DOHH2 (cell line): ENCODE data around the gene HOXA13.

Source experiments
- H3F3A ChIP-seq: fragments of 200-600 bp; sonication (generic), shearing (Covaris generic); 2 replicates; pipeline ENCODE4 v1.6.0; 2016; ENCODE audit warnings: antibody characterized with exemption, mild to moderate bottlenecking; ENCODE audit not compliant: control insufficient read depth, insufficient read depth
- H3K27ac ChIP-seq: fragments of 200-600 bp; sonication (generic); 2 replicates; pipeline ENCODE4 v1.5.1; 2014; ENCODE audit warnings: low read depth, mild to moderate bottlenecking, low read length, moderate library complexity
- H3K27me3 ChIP-seq: fragments of 200-600 bp; sonication (generic); 2 replicates; pipeline ENCODE4 v1.6.1; 2014; ENCODE audit warnings: mild to moderate bottlenecking, low read length, mixed read lengths; ENCODE audit not compliant: control insufficient read depth
- H3K36me3 ChIP-seq: fragments of 200-600 bp; sonication (generic); 2 replicates; pipeline ENCODE4 v1.6.1; 2014; ENCODE audit warnings: mild to moderate bottlenecking, low read length, moderate library complexity, mixed read lengths; ENCODE audit not compliant: control insufficient read depth
- H3K4me1 ChIP-seq: fragments of 200-600 bp; sonication (generic); 2 replicates; pipeline ENCODE4 v1.6.1; 2014; ENCODE audit warnings: mild to moderate bottlenecking, low read length, mixed read lengths; ENCODE audit not compliant: control insufficient read depth
- H3K4me2 ChIP-seq: fragments of 200-600 bp; sonication (generic); 2 replicates; pipeline ENCODE4 v1.6.0; 2014; ENCODE audit warnings: mild to moderate bottlenecking, low read length, moderate library complexity
- H3K4me3 ChIP-seq: fragments of 200-600 bp; sonication (generic); 2 replicates; pipeline ENCODE4 v1.5.1; 2014; ENCODE audit warnings: mild to moderate bottlenecking, low read length, mixed read lengths
- H3K79me2 ChIP-seq: fragments of 200-600 bp; sonication (generic); 2 replicates; pipeline ENCODE4 v1.6.1; 2014; ENCODE audit warnings: mild to moderate bottlenecking, low read length, mixed read lengths; ENCODE audit not compliant: control insufficient read depth
- H3K9me2 ChIP-seq: fragments of 200-600 bp; sonication (generic); replicated peaks from 2 replicates; pipeline ENCODE4 v1.6.1; 2014; ENCODE audit warnings: mild to moderate bottlenecking, low read length, mixed read lengths; ENCODE audit not compliant: control insufficient read depth
- H3K9me3 ChIP-seq: fragments of 200-600 bp; sonication (generic); 2 replicates; pipeline ENCODE4 v1.6.1; 2014; ENCODE audit warnings: antibody characterized with exemption, low read length, mixed read lengths; ENCODE audit not compliant: control insufficient read depth, insufficient read depth
- H4K20me1 ChIP-seq: fragments of 200-600 bp; sonication (generic); 2 replicates; pipeline ENCODE4 v1.6.0; 2014; ENCODE audit warnings: low read depth, mild to moderate bottlenecking, antibody characterized with exemption, low read length, moderate library complexity; ENCODE audit not compliant: control insufficient read depth, insufficient read depth
- EZH2phosphoT487 ChIP-seq: fragments of 200-600 bp; sonication (generic); IDR thresholded peaks from 2 replicates; pipeline ENCODE4 v1.6.1; 2017; ENCODE audit warnings: borderline replicate concordance, mild to moderate bottlenecking, antibody characterized with exemption, low read length, moderate library complexity, mixed read lengths
- TF ChIP-seq, protein P1 (sequence below): fragments of 200-600 bp; sonication (generic); IDR thresholded peaks from one replicate; pipeline ENCODE4 v1.5.1; 2014; ENCODE audit warnings: antibody characterized with exemption, mild to moderate bottlenecking, low read depth, low read length; ENCODE audit not compliant: poor library complexity, severe bottlenecking

Gene HOXA13

DNA sequence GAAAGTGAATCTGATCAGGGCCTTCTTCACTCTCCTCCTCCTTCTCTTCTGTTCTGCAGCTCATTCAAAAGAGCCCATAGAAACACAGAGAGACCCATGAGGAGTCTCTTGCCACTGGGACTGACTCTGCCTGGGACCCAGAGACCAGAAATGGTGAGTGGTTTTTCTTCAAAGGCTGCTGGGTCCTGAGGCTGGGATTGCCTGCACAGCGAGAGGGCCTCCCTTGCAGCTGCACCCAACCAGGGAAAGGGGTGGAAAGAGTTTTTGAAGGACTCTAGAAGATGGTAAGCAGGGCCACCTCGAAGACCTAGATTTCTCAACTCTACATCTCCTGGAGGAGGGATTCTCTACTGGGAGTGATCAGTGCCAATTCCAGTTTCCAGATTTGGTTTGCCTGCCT lies 15.5 kb upstream of the HOXA13 start:
- no peaks in the 10 kb centered on the region for H3K36me3 ChIP-seq
- no peak overlapping the region for H3K27ac ChIP-seq
- peaks cover 5% of the 10 kb centered on the region; the same call in 1 of the 2 replicates for H4K20me1 ChIP-seq
- H3F3A ChIP-seq, result no peaks in the 10 kb centered on the region
- H3K9me3 ChIP-seq, result no peaks in the 10 kb centered on the region
- no peaks in the 10 kb centered on the region for H3K9me2 ChIP-seq
- H3K27me3 ChIP-seq, result peaks cover 60% of the 10 kb centered on the region
- H3K4me2 ChIP-seq, result no peak overlapping the region
- no peak overlapping the region for H3K4me3 ChIP-seq
- TF ChIP-seq EZH2phosphoT487, result no peak
- TF ChIP-seq, protein P1, sequence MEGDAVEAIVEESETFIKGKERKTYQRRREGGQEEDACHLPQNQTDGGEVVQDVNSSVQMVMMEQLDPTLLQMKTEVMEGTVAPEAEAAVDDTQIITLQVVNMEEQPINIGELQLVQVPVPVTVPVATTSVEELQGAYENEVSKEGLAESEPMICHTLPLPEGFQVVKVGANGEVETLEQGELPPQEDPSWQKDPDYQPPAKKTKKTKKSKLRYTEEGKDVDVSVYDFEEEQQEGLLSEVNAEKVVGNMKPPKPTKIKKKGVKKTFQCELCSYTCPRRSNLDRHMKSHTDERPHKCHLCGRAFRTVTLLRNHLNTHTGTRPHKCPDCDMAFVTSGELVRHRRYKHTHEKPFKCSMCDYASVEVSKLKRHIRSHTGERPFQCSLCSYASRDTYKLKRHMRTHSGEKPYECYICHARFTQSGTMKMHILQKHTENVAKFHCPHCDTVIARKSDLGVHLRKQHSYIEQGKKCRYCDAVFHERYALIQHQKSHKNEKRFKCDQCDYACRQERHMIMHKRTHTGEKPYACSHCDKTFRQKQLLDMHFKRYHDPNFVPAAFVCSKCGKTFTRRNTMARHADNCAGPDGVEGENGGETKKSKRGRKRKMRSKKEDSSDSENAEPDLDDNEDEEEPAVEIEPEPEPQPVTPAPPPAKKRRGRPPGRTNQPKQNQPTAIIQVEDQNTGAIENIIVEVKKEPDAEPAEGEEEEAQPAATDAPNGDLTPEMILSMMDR, result no peak
- H3K4me1 ChIP-seq, result peaks cover 6% of the 10 kb centered on the region
- no peaks in the 10 kb centered on the region for H3K79me2 ChIP-seq

GRCh38 chr7:27214239-27214950 lies 14.5 kb upstream of the HOXA13 start:
- Histone ChIP-seq H3K9me3 (no peaks in the 10 kb centered on the region), H4K20me1 (peaks cover 5% of the 10 kb centered on the region; the same call in 1 of the 2 replicates), H3K36me3 (no peaks in the 10 kb centered on the region), H3F3A (no peaks in the 10 kb centered on the region), H3K4me3 (no peak overlapping the region), H3K27ac (no peak overlapping the region), H3K9me2 (no peaks in the 10 kb centered on the region), H3K4me2 (no peak overlapping the region), H3K27me3 (peaks cover 57% of the 10 kb centered on the region), H3K79me2 (no peaks in the 10 kb centered on the region), H3K4me1 (peaks cover 5% of the 10 kb centered on the region)
- TF ChIP-seq EZH2phosphoT487, result no peak
- TF ChIP-seq, protein P1, result no peak

GRCh38 chr7:27213433-27214238 lies 13.7 kb upstream of the HOXA13 start:
- Histone ChIP-seq H3K4me2 (no peak overlapping the region), H3K27me3 (peaks cover 58% of the 10 kb centered on the region), H3K9me2 (no peaks in the 10 kb centered on the region), H3F3A (no peaks in the 10 kb centered on the region), H4K20me1 (peaks cover 5% of the 10 kb centered on the region; the same call in 1 of the 2 replicates), H3K4me3 (no peak overlapping the region), H3K4me1 (peaks cover 5% of the 10 kb centered on the region), H3K27ac (no peak overlapping the region), H3K9me3 (no peaks in the 10 kb centered on the region), H3K36me3 (no peaks in the 10 kb centered on the region), H3K79me2 (no peaks in the 10 kb centered on the region)
- TF ChIP-seq, protein P1, result no peak
- no peak for TF ChIP-seq EZH2phosphoT487
